ENCODE results near the gene IMP4.

Gene IMP4

GRCh38 chr2:130359466-130359865 is 16.8 kb downstream of the IMP4 start:
- no peaks in the 10 kb centered on the region for H3K9me3 ChIP-seq (ENCODE audit: control insufficient read depth, low read length)
- H3K9ac ChIP-seq (ENCODE audit: low read length): no peak overlapping the region
- DNase-seq (ENCODE audit: low read depth): no peak
- H3K4me1 ChIP-seq (ENCODE audit: control insufficient read depth, insufficient read depth, low read length): no peaks in the 10 kb centered on the region
- no peaks in the 10 kb centered on the region for H3K36me3 ChIP-seq (ENCODE audit: control insufficient read depth, insufficient read depth, low read length, severe bottlenecking)
- H3K4me3 ChIP-seq (ENCODE audit: low read length): no peak overlapping the region
- no peaks in the 10 kb centered on the region for H3K27me3 ChIP-seq (replicated peaks; ENCODE audit: control insufficient read depth, insufficient read depth, low read length)

- Histone ChIP-seq H3K9me3 (ENCODE audit: control insufficient read depth, low read length) (no peaks in the 10 kb centered on the region), H3K4me3 (ENCODE audit: low read length) (no peak overlapping the region)
Observed at GRCh38 chr2:130363479-130363878, 20.8 kb downstream of the IMP4 start.

GRCh38 chr2:130365075-130365474 is 22.4 kb downstream of the IMP4 start:
- H3K4me1 ChIP-seq (ENCODE audit: control insufficient read depth, insufficient read depth, low read length): no peaks in the 10 kb centered on the region
- H3K36me3 ChIP-seq (ENCODE audit: control insufficient read depth, insufficient read depth, low read length, severe bottlenecking): no peaks in the 10 kb centered on the region
- H3K4me3 ChIP-seq (ENCODE audit: low read length): no peak overlapping the region
- no peaks in the 10 kb centered on the region for H3K9me3 ChIP-seq (ENCODE audit: control insufficient read depth, low read length)
- no peak for DNase-seq (ENCODE audit: low read depth)
- no peaks in the 10 kb centered on the region for H3K27me3 ChIP-seq (replicated peaks; ENCODE audit: control insufficient read depth, insufficient read depth, low read length)
- no peak overlapping the region for H3K9ac ChIP-seq (ENCODE audit: low read length)

More at GRCh38 chr2:130363479-130363878, 20.8 kb downstream of the IMP4 start:
- no peaks in the 10 kb centered on the region for H3K27me3 ChIP-seq (replicated peaks; ENCODE audit: control insufficient read depth, insufficient read depth, low read length)
- no peaks in the 10 kb centered on the region for H3K4me1 ChIP-seq (ENCODE audit: control insufficient read depth, insufficient read depth, low read length)
- no peak overlapping the region for H3K9ac ChIP-seq (ENCODE audit: low read length)
- H3K36me3 ChIP-seq (ENCODE audit: control insufficient read depth, insufficient read depth, low read length, severe bottlenecking): no peaks in the 10 kb centered on the region
- no peak for DNase-seq (ENCODE audit: low read depth)

- Histone ChIP-seq H3K9me3 (ENCODE audit: control insufficient read depth, low read length) (no peaks in the 10 kb centered on the region), H3K4me1 (ENCODE audit: control insufficient read depth, insufficient read depth, low read length) (no peaks in the 10 kb centered on the region), H3K36me3 (ENCODE audit: control insufficient read depth, insufficient read depth, low read length, severe bottlenecking) (no peaks in the 10 kb centered on the region), H3K27me3 (replicated peaks; ENCODE audit: control insufficient read depth, insufficient read depth, low read length) (no peaks in the 10 kb centered on the region), H3K4me3 (ENCODE audit: low read length) (no peak overlapping the region), H3K9ac (ENCODE audit: low read length) (no peak overlapping the region)
- DNase-seq (ENCODE audit: low read depth): no peak
Observed at GRCh38 chr2:130365963-130366362, 23.3 kb downstream of the IMP4 start.

- DNase-seq (ENCODE audit: low read depth): no peak
- no peaks in the 10 kb centered on the region for H3K36me3 ChIP-seq (ENCODE audit: control insufficient read depth, insufficient read depth, low read length, severe bottlenecking)
Observed at GRCh38 chr2:130366720-130367119, 24.0 kb downstream of the IMP4 start.

GRCh38 chr2:130368786-130369185 is 26.1 kb downstream of the IMP4 start:
- Histone ChIP-seq H3K9me3 (ENCODE audit: control insufficient read depth, low read length) (no peaks in the 10 kb centered on the region), H3K9ac (ENCODE audit: low read length) (no peak overlapping the region), H3K36me3 (ENCODE audit: control insufficient read depth, insufficient read depth, low read length, severe bottlenecking) (no peaks in the 10 kb centered on the region), H3K4me1 (ENCODE audit: control insufficient read depth, insufficient read depth, low read length) (peaks cover 3% of the 10 kb centered on the region), H3K27me3 (replicated peaks; ENCODE audit: control insufficient read depth, insufficient read depth, low read length) (no peaks in the 10 kb centered on the region), H3K4me3 (ENCODE audit: low read length) (no peak overlapping the region)
- no peak for DNase-seq (ENCODE audit: low read depth)

More at GRCh38 chr2:130366720-130367119, 24.0 kb downstream of the IMP4 start:
- Histone ChIP-seq H3K9ac (ENCODE audit: low read length) (no peak overlapping the region), H3K9me3 (ENCODE audit: control insufficient read depth, low read length) (no peaks in the 10 kb centered on the region), H3K4me3 (ENCODE audit: low read length) (no peak overlapping the region), H3K4me1 (ENCODE audit: control insufficient read depth, insufficient read depth, low read length) (peaks cover 3% of the 10 kb centered on the region), H3K27me3 (replicated peaks; ENCODE audit: control insufficient read depth, insufficient read depth, low read length) (no peaks in the 10 kb centered on the region)

GRCh38 chr2:130369311-130369964 is 26.7 kb downstream of the IMP4 start:
- Histone ChIP-seq H3K9me3 (ENCODE audit: control insufficient read depth, low read length) (no peaks in the 10 kb centered on the region), H3K9ac (ENCODE audit: low read length) (no peak overlapping the region), H3K4me1 (ENCODE audit: control insufficient read depth, insufficient read depth, low read length) (peaks cover 3% of the 10 kb centered on the region), H3K4me3 (ENCODE audit: low read length) (no peak overlapping the region), H3K36me3 (ENCODE audit: control insufficient read depth, insufficient read depth, low read length, severe bottlenecking) (no peaks in the 10 kb centered on the region), H3K27me3 (replicated peaks; ENCODE audit: control insufficient read depth, insufficient read depth, low read length) (no peaks in the 10 kb centered on the region)
- no peak for DNase-seq (ENCODE audit: low read depth)

- DNase-seq (ENCODE audit: low read depth): no peak
- Histone ChIP-seq H3K9ac (ENCODE audit: low read length) (no peak overlapping the region), H3K4me3 (ENCODE audit: low read length) (no peak overlapping the region), H3K4me1 (ENCODE audit: control insufficient read depth, insufficient read depth, low read length) (peaks cover 6% of the 10 kb centered on the region), H3K27me3 (replicated peaks; ENCODE audit: control insufficient read depth, insufficient read depth, low read length) (no peaks in the 10 kb centered on the region), H3K36me3 (ENCODE audit: control insufficient read depth, insufficient read depth, low read length, severe bottlenecking) (no peaks in the 10 kb centered on the region), H3K9me3 (ENCODE audit: control insufficient read depth, low read length) (no peaks in the 10 kb centered on the region)
Observed at GRCh38 chr2:130369965-130370341, 27.3 kb downstream of the IMP4 start.

- no peak for DNase-seq (ENCODE audit: low read depth)
- no peaks in the 10 kb centered on the region for H3K27me3 ChIP-seq (replicated peaks; ENCODE audit: control insufficient read depth, insufficient read depth, low read length)
- peaks cover 10% of the 10 kb centered on the region for H3K4me1 ChIP-seq (ENCODE audit: control insufficient read depth, insufficient read depth, low read length)
- H3K36me3 ChIP-seq (ENCODE audit: control insufficient read depth, insufficient read depth, low read length, severe bottlenecking): no peaks in the 10 kb centered on the region
- no peak overlapping the region for H3K9ac ChIP-seq (ENCODE audit: low read length)
- no peak overlapping the region for H3K4me3 ChIP-seq (ENCODE audit: low read length)
- no peaks in the 10 kb centered on the region for H3K9me3 ChIP-seq (ENCODE audit: control insufficient read depth, low read length)
Observed at GRCh38 chr2:130370490-130370889, 27.8 kb downstream of the IMP4 start.

GRCh38 chr2:130371723-130372054 is 29.0 kb downstream of the IMP4 start:
- DNase-seq (ENCODE audit: low read depth): no peak
- H3K4me3 ChIP-seq (ENCODE audit: low read length): peak overlapping the region; percentile 92
- no peaks in the 10 kb centered on the region for H3K36me3 ChIP-seq (ENCODE audit: control insufficient read depth, insufficient read depth, low read length, severe bottlenecking)
- H3K9ac ChIP-seq (ENCODE audit: low read length): peak overlapping the region; percentile 95
- H3K9me3 ChIP-seq (ENCODE audit: control insufficient read depth, low read length): no peaks in the 10 kb centered on the region
- H3K4me1 ChIP-seq (ENCODE audit: control insufficient read depth, insufficient read depth, low read length): peaks cover 10% of the 10 kb centered on the region
- no peaks in the 10 kb centered on the region for H3K27me3 ChIP-seq (replicated peaks; ENCODE audit: control insufficient read depth, insufficient read depth, low read length)

- Histone ChIP-seq H3K9me3 (ENCODE audit: control insufficient read depth, low read length) (no peaks in the 10 kb centered on the region), H3K9ac (ENCODE audit: low read length) (peak overlapping the region; percentile 95), H3K36me3 (ENCODE audit: control insufficient read depth, insufficient read depth, low read length, severe bottlenecking) (no peaks in the 10 kb centered on the region), H3K4me3 (ENCODE audit: low read length) (peak overlapping the region; percentile 92), H3K27me3 (replicated peaks; ENCODE audit: control insufficient read depth, insufficient read depth, low read length) (no peaks in the 10 kb centered on the region), H3K4me1 (ENCODE audit: control insufficient read depth, insufficient read depth, low read length) (peaks cover 10% of the 10 kb centered on the region)
- peak; percentile 96 for DNase-seq (ENCODE audit: low read depth)
Observed at GRCh38 chr2:130372055-130372832, 29.5 kb downstream of the IMP4 start.

Measured in adipocyte (in vitro differentiated cells).